Transverse colon (tissue), 4 donors: ENCODE data around the gene ZBTB16.

ENCODE experiments used
- EP300 ChIP-seq: sonication (generic); formaldehyde crosslinking; IDR thresholded peaks from one replicate; pipeline ENCODE4 v1.6.1; 2017; ENCODE audit warnings: antibody characterized with exemption, low read depth
- POLR2A ChIP-seq: fragments of 450-650 bp; IDR thresholded peaks from one replicate; pipeline ENCODE4 v1.6.1; 2016; ENCODE audit warnings: antibody characterized with exemption, mild to moderate bottlenecking, moderate library complexity
- POLR2AphosphoS5 ChIP-seq, 3 donors: sonication (generic); formaldehyde crosslinking; IDR thresholded peaks; one replicate each; pipeline ENCODE4 v1.6.1; 2016; ENCODE audit warnings: antibody characterized with exemption in 3 of 3
- TF ChIP-seq, protein P1 (sequence below), 5 experiments: fragments of 200-600 bp in 3 of 5; fragments of 450-650 bp in 2 of 5; sonication (generic) in 3 of 5; IDR thresholded peaks; 1 replicate in 2 of 5; 2 replicates in 3 of 5; pipeline ENCODE4 v1.5.1; 2016 to 2017; ENCODE audit warnings: antibody characterized with exemption in 5 of 5, inconsistent platforms in 3 of 5, mild to moderate bottlenecking in 2 of 5, moderate library complexity in 1 of 5

DNA sequence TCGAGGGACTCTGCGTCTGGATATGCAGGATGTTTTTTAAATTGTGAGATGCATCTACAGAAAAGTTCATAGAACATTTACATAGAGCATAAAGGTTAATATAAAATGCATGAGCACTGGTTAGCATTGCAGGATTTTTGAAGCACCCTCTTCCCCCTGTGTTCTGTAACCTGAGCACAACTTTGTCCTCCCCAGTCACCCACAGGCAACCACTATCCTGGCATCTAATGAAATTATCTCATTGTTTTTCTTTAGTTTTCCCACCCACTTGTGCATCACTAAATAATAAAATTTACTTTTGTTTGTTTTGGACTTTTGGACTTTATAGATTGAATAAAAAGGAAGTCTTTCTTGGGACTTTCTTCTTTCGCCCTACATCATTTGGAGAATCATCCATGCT is 226.7 kb downstream of the ZBTB16 start:
- TF ChIP-seq, protein P1, sequence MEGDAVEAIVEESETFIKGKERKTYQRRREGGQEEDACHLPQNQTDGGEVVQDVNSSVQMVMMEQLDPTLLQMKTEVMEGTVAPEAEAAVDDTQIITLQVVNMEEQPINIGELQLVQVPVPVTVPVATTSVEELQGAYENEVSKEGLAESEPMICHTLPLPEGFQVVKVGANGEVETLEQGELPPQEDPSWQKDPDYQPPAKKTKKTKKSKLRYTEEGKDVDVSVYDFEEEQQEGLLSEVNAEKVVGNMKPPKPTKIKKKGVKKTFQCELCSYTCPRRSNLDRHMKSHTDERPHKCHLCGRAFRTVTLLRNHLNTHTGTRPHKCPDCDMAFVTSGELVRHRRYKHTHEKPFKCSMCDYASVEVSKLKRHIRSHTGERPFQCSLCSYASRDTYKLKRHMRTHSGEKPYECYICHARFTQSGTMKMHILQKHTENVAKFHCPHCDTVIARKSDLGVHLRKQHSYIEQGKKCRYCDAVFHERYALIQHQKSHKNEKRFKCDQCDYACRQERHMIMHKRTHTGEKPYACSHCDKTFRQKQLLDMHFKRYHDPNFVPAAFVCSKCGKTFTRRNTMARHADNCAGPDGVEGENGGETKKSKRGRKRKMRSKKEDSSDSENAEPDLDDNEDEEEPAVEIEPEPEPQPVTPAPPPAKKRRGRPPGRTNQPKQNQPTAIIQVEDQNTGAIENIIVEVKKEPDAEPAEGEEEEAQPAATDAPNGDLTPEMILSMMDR (IDR thresholded peaks at IDR 0.05), result no peak
- TF ChIP-seq POLR2A (no peak), POLR2AphosphoS5 (IDR thresholded peaks at IDR 0.05) (no peak), EP300 (no peak)
